GM12864 (cell line): ENCODE measurements around the gene NAPB.

ENCODE experiments used
- DNase-seq: peaks from one replicate; pipeline ENCODE4 v3.0.0-alpha.2; 2011; ENCODE audit warnings: low read depth
- H3K4me3 ChIP-seq: 2 replicates; pipeline ENCODE4 v1.5.1; 2011; ENCODE audit warnings: mild to moderate bottlenecking, low read depth, low read length, control low read depth
- CTCF ChIP-seq: IDR thresholded peaks from 2 replicates; pipeline ENCODE4 v1.5.1; 2011; ENCODE audit warnings: low read depth, mild to moderate bottlenecking, moderate library complexity, low read length, control low read depth, inconsistent platforms; ENCODE audit errors: missing control alignments

NAPB gene

GRCh38 chr20:23337312-23337711, 84.0 kb downstream of the NAPB start:
- DNase-seq: no peak
- H3K4me3 ChIP-seq: no peak overlapping the region
- TF ChIP-seq CTCF: no peak

GRCh38 chr20:23336476-23336875, 84.8 kb downstream of the NAPB start:
- no peak overlapping the region for H3K4me3 ChIP-seq
- DNase-seq: no peak

GRCh38 chr20:23335521-23335920, 85.8 kb downstream of the NAPB start:
- DNase-seq: no peak
- no peak for TF ChIP-seq CTCF
- H3K4me3 ChIP-seq: no peak overlapping the region

More at GRCh38 chr20:23336476-23336875, 84.8 kb downstream of the NAPB start:
- no peak for TF ChIP-seq CTCF

GRCh38 chr20:23334111-23334510, 87.2 kb downstream of the NAPB start:
- no peak overlapping the region for H3K4me3 ChIP-seq
- no peak for TF ChIP-seq CTCF

GRCh38 chr20:23332467-23332866, 88.8 kb downstream of the NAPB start:
- DNase-seq: no peak
- no peak overlapping the region for H3K4me3 ChIP-seq
- no peak for TF ChIP-seq CTCF

More at GRCh38 chr20:23334111-23334510, 87.2 kb downstream of the NAPB start:
- no peak for DNase-seq

GRCh38 chr20:23331450-23332350, 89.6 kb downstream of the NAPB start:
- DNase-seq: no peak
- no peak for TF ChIP-seq CTCF
- no peak overlapping the region for H3K4me3 ChIP-seq

- H3K4me3 ChIP-seq: no peak overlapping the region
- DNase-seq: no peak
- TF ChIP-seq CTCF: no peak
Measured at GRCh38 chr20:23327617-23328333, 93.5 kb downstream of the NAPB start.
